ENCODE results near the gene MYOD1.

The MYOD1 gene

GRCh38 chr11:17694494-17695110 lies 24.8 kb upstream of the MYOD1 start:
- no peak for TF ChIP-seq CTCF (IDR thresholded peaks at IDR 0.05; ENCODE audit: borderline replicate concordance, control extremely low read depth, extremely low read depth, insufficient read depth, missing control alignments)
- DNase-seq (ENCODE audit: low spot score) = no peak
- in situ Hi-C loops (cut with MboI; ENCODE audit: low sequenced_read_pairs, unreplicated experiment) = no loop called here

- TF ChIP-seq CTCF (IDR thresholded peaks at IDR 0.05; ENCODE audit: borderline replicate concordance, control extremely low read depth, extremely low read depth, insufficient read depth, missing control alignments) = no peak
- DNase-seq (ENCODE audit: low spot score) = no peak
- in situ Hi-C loops (cut with MboI; ENCODE audit: low sequenced_read_pairs, unreplicated experiment) = no loop called here
These were observed 23.6 kb upstream of the MYOD1 start for GRCh38 chr11:17695454-17696441.

- DNase-seq (ENCODE audit: low spot score) = no peak
- in situ Hi-C loops (cut with MboI; ENCODE audit: low sequenced_read_pairs, unreplicated experiment) = no loop called here
- TF ChIP-seq CTCF (IDR thresholded peaks at IDR 0.05; ENCODE audit: borderline replicate concordance, control extremely low read depth, extremely low read depth, insufficient read depth, missing control alignments) = no peak
These were observed 22.6 kb upstream of the MYOD1 start for GRCh38 chr11:17696741-17697140.

GRCh38 chr11:17697175-17697949 lies 22.0 kb upstream of the MYOD1 start:
- DNase-seq (ENCODE audit: low spot score) = no peak
- in situ Hi-C loops (cut with MboI; ENCODE audit: low sequenced_read_pairs, unreplicated experiment) = no loop called here
- TF ChIP-seq CTCF (IDR thresholded peaks at IDR 0.05; ENCODE audit: borderline replicate concordance, control extremely low read depth, extremely low read depth, insufficient read depth, missing control alignments) = no peak

GRCh38 chr11:17699147-17700114 lies 19.9 kb upstream of the MYOD1 start:
- DNase-seq (ENCODE audit: low spot score) = no peak
- in situ Hi-C loops (cut with MboI; ENCODE audit: low sequenced_read_pairs, unreplicated experiment) = no loop called here
- no peak for TF ChIP-seq CTCF (IDR thresholded peaks at IDR 0.05; ENCODE audit: borderline replicate concordance, control extremely low read depth, extremely low read depth, insufficient read depth, missing control alignments)

Data from GM13976 (cell line).